ENCODE results near the gene ZNF462. TPM values are rescaled to one million over a fixed set of nuclear protein-coding genes. Genes with fewer than 3 reads are reported as not detected.

Gene ZNF462
- total and polyA plus RNA-seq, 9 donors: 5.8 to 87.6 (median 51.2) TPM

DNA sequence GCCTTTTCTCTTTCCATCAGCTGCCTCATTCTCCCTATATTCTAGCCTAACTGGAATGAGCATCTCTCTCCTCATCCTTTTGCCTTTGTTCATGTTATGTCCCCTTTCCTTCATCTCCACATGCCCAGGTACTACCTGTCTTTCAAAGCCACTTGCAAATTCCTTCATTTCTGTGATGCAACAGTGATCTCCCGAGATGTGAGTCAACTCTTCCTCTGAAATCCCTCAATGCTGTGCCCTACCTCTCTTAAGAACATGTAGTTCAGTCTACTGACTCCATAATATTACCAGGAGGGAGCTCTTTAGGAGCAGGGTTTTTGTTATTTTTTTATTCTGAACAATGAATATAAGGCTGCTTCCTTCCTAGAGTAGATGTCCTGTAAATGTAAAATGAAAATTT is 91.6 kb downstream of the ZNF462 start:
- intact Hi-C loops (cut with DNase I): no loop called here
- 93 to 99% (median 94%) methylated on average over 1 of the region's 1 CpG for WGBS, 3 donors
- H3K4me1 ChIP-seq (ENCODE audit: insufficient read depth): peaks cover 2% of the 10 kb centered on the region
- TF ChIP-seq EP300 (IDR thresholded peaks at IDR 0.05) (no peak), CTCF (IDR thresholded peaks at IDR 0.05) (no peak), POLR2A (IDR thresholded peaks at IDR 0.05) (no peak)
- no peaks in the 10 kb centered on the region for H3K27me3 ChIP-seq
- no peaks in the 10 kb centered on the region for H3K9me3 ChIP-seq
- no peak for DNase-seq
- no peak overlapping the region for H3K4me3 ChIP-seq
- H3K36me3 ChIP-seq: no peaks in the 10 kb centered on the region
- no peak overlapping the region for H3K27ac ChIP-seq

GRCh38 chr9:106954974-106955850 is 92.2 kb downstream of the ZNF462 start:
- no peak for TF ChIP-seq EP300 (IDR thresholded peaks at IDR 0.05)
- no peak for TF ChIP-seq POLR2A (IDR thresholded peaks at IDR 0.05)
- no peak for TF ChIP-seq CTCF (IDR thresholded peaks at IDR 0.05)
- no peaks in the 10 kb centered on the region for H3K36me3 ChIP-seq
- peaks cover 2% of the 10 kb centered on the region for H3K4me1 ChIP-seq (ENCODE audit: insufficient read depth)
- no peak overlapping the region for H3K27ac ChIP-seq
- DNase-seq: no peak
- intact Hi-C loops (cut with DNase I): no loop called here
- H3K27me3 ChIP-seq: no peaks in the 10 kb centered on the region
- H3K4me3 ChIP-seq: no peak overlapping the region
- WGBS, 3 donors: 97 to 99% (median 98%) methylated on average over 3 of the region's 3 CpGs
- no peaks in the 10 kb centered on the region for H3K9me3 ChIP-seq

GRCh38 chr9:106956971-106957370 is 94.0 kb downstream of the ZNF462 start:
- Histone ChIP-seq H3K27me3 (no peaks in the 10 kb centered on the region), H3K4me1 (ENCODE audit: insufficient read depth) (peaks cover 2% of the 10 kb centered on the region), H3K4me3 (no peak overlapping the region), H3K36me3 (no peaks in the 10 kb centered on the region), H3K9me3 (no peaks in the 10 kb centered on the region), H3K27ac (no peak overlapping the region)
- intact Hi-C loops (cut with DNase I): no loop called here
- TF ChIP-seq POLR2A (IDR thresholded peaks at IDR 0.05): no peak
- no peak for TF ChIP-seq CTCF (IDR thresholded peaks at IDR 0.05)
- no peak for TF ChIP-seq EP300 (IDR thresholded peaks at IDR 0.05)
- 78 to 86% (median 82%) methylated on average over 5 of the region's 5 CpGs for WGBS, 3 donors
- DNase-seq: no peak

DNA sequence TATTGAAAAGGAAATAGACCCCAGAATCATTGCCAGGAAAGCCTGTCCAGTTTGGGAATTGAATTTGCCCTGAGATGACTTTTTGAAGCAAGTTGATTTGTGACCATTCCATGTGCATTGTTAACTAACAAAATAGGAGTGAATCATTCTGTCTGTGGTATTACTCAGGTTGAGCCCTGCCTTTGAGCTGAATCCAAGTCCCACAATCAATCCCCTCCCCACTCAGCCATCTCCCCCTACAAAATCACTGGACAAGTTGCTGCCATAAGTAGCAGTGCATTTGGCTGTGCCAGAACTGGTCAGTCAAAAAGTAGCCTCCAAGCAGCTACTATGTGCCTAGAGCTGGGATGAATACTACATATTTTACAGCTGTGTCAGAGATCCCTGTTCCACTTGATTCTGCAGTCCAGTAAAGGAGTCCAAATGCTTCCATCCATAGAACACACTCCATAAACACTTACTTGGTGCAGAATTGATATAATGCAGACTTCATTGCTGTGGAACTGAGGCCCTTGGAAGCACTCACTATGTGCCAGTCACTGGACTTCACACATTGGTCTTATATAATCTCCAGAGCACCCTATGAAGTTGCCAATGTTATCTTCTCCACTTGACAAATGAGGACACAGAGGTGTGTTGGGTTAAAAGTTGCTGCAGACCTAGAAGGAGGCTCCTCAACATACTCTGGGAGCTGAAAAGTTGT is 96.1 kb downstream of the ZNF462 start:
- TF ChIP-seq EP300 (IDR thresholded peaks at IDR 0.05) (no peak), POLR2A (IDR thresholded peaks at IDR 0.05) (no peak), CTCF (IDR thresholded peaks at IDR 0.05) (no peak)
- intact Hi-C loops (cut with DNase I): no loop called here
- DNase-seq: no peak
- no peaks in the 10 kb centered on the region for H3K36me3 ChIP-seq
- H3K27ac ChIP-seq: no peak overlapping the region
- H3K9me3 ChIP-seq: no peaks in the 10 kb centered on the region
- no peaks in the 10 kb centered on the region for H3K4me1 ChIP-seq (ENCODE audit: insufficient read depth)
- H3K4me3 ChIP-seq: no peak overlapping the region
- no peaks in the 10 kb centered on the region for H3K27me3 ChIP-seq
